GM21360 (cell line): ENCODE measurements around the gene CREG2.
"Not testable (repeated sequence)": the region's sequence is repeated elsewhere in the genome, so short reads cannot be mapped to it uniquely, and the experiment has no call there.

Experiments
- ATAC-seq: cut with Tn5 transposase; IDR thresholded peaks from one replicate; pipeline ENCODE4 v1.9.1; 2021; ENCODE audit warnings: mild to moderate bottlenecking, moderate library complexity; ENCODE audit not compliant: unreplicated experiment

CREG2 gene

DNA sequence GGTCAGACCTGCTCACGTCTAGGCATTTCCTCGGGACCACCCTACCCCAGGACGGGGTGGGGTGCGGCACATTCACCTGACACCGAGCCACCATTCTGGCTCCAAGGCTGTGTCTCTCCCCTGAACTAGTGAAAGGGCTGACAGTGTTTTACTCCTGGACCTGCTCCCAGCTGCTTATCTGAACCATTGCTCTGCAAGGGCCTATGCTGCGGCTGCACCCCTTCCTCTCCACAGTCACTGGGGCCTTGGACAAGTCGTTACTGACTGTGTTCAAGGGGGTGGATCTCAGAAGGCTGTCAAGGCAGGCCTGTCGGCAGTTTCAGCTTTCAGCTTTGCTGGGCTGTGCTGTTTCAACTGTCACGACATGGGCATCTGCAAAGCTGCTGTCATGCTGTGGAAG lies 11.7 kb downstream of the CREG2 start:
- ATAC-seq, result no peak

DNA sequence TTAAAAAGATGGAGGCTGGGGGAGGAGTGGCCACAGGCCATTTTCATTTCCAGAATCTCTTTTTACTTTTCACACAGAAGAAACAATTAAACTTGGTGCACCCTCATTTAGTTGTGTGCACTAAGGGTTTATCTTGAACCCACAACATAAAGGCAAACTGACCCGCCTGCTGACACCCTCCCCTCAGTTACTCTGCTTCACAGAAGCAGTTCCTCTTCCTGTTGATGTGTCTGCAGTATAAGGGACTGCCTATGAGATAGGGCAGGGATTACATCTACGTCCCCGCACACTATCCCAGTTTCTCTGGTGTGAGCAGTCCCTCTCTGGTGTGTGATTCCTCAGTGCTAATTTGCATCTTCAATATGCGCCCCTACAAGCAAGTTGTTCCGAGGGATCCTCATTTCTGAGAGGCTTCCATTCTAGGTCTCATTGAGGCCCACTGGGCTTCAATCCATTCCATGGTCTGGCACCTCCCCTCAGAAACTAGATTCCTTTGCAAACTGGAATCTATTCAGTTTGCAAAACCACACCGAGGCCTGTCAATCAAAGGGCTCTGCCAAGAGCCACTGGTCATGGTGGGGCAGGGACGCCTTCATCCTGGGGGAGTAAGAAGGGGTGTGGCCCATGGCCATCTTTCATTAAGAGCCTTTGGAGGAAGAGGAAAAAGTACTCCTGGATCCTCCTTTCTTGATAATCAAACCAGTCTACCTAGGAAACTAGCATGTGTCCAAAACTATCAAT lies 12.3 kb downstream of the CREG2 start:
- ATAC-seq, result no peak

DNA sequence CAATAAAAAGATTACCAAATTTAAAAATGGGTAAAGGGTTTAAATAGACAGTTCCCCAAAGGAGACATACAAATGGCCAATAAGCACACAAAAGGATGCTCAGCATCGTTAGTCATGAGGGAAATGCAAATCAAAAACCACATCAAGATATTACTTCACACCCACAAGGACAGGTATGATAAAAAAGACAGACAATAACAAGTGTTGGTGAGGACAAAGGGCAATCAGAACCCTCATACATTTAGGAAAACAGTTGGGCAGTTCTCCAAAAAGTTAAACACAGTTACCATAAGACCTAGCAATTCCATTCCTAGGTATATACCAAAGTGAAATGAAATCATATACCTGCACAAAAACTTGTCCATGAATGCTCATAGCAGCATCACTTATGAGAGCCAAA lies 14.5 kb downstream of the CREG2 start:
- ATAC-seq, result no peak

DNA sequence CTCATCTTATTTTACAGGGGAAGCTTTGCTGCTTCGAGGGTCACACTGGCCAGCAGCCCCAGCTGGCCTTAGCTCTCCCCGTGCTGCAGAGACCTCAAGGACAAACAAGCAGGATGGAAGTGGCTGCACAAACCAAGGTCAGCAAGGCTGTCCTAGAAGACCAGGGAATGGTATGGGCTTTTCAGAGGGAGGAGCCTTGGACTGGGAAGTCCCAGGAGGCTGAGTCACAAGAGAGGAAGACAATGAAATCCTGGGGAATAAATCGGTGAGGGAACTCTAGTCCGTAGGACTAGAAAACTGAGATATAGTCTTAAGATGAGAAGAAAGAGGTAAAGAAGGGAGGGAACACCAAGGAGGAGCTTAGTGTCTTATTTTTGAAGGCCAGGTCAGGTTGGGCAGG lies 15.7 kb downstream of the CREG2 start:
- no peak for ATAC-seq

DNA sequence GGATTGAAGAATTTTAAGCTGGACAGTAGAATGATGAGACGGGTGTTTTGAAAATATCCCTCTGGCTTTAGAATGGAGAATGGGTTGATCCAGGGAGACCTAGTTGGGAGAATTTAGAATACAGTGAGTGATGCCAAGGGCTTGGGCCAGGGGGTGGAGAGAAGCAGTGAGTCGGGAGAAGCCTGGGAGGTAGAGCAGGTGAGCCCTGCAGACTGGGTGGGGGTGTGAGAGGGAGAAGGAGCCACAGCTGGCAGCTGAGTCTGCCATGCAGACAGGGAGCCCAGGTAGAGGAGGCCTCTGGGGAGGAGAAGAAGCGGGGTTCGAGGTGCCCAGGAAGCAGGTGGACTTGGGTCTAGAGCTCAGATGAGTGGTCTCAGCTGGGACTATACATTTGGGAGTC lies 18.2 kb downstream of the CREG2 start:
- ATAC-seq, result no peak

DNA sequence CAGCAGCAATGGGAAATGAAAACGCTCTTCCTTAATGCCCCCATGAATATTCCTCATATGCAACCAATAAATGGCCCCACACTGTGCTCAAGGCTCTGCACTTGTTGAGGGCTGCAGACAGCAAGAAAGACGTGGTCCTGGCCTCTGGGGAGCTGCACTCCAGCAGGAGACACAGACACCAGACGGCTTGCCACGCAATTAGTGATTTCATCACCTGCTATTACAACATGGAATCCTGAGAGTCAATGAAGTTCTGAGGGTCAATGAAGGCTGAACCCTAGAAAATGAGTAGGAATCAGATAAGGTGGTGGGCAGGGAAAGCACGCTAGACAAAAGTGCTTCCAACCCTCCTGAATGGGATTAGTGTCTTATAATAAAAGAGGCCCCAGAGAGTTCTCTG lies 18.9 kb downstream of the CREG2 start:
- no peak for ATAC-seq

DNA sequence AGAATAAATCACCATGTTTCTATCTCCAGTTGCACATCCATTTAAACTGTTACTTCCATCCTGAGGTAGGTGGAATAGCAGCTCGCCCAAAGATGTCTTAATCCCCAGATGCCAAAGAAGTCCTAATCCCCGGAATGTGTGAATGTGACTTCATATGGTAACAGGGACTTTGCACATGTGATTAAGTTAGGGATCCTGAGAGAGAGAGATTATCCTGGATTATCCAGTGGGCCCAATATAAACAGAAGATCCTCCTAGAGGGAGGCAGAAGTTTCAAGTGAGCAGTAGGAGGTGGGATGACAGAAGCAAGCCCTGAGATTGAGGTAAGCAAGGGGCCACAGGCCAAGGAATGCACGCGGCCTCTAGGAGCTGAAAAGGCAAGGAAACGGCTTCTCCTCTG lies 19.8 kb downstream of the CREG2 start:
- no peak for ATAC-seq

DNA sequence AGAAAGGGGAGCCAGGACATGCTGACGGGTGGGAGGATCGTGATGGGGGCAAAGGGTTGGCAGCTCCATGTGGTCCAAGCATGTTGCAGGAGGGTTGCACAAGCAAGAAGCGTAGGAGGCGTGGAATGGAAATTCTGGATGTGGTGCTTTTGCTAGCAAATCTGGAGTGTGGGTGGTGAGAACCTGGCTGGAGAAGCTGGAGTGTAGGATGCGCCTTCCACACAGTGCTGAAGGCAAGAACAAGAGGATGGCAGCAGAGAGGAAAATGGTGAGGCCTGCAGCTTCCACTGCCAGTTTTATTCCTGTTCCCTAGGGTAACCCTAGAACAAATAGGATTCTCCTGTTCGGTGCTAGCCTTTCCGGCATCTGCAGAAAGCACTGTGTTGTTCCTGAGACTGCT lies 22.4 kb downstream of the CREG2 start:
- no peak for ATAC-seq

DNA sequence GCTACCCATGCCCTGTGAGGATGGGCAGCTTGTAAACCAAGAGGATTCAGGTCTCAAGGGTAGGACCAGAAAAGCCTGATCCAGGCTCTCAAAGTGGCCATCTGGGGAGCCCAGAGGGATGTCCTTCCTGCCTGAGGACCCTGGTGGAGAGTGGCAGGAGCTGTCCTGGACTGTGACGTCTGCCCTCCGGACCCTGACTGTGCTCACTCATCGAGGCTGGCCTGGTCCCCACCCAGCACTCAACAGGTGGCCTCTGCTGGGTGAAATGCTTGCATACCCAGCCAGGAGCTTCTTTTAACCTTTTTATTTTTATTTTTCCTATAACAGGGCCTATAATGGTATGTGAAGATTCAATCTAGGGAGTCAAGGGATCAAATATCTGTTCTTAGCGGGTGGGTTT lies 24.5 kb downstream of the CREG2 start:
- no peak for ATAC-seq

DNA sequence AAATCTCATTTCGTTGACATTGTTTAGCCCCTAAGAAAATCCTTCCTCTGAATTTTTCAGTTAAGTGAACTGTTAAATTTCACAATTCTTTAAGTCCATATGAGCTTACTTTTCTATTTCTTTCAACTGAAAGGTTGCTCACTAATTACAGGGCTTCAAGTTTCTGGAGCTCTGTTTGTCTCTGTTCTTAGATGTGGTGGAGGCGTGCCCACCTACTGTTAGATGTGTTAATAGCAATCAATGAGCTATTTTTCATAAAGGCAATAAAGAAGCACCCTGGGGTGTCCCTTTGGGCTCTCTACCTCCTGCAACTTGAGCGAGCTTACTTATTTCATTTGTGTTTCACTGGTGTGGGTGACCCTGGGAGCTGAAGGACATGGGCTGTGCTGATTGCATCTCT lies 25.0 kb downstream of the CREG2 start:
- no peak for ATAC-seq

DNA sequence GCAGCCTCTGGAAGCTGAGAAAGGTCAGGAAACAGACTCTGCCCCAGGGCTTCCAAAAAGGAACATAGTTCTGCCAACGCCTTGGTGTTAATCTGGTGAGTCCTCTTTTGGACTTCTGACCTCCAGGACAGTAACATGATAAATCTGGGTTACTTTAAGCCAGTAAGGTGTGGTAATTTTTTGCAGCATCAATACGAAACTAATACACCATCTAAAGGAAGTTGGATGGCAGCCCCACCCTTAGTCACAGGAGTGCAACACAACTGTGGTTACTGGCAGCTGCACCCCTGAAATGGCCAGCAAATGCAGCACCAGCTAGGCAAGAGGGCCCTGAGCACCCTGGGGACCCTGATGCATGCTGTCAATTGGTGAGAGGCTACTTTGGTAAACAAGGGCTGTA lies 25.8 kb downstream of the CREG2 start:
- ATAC-seq, result no peak

DNA sequence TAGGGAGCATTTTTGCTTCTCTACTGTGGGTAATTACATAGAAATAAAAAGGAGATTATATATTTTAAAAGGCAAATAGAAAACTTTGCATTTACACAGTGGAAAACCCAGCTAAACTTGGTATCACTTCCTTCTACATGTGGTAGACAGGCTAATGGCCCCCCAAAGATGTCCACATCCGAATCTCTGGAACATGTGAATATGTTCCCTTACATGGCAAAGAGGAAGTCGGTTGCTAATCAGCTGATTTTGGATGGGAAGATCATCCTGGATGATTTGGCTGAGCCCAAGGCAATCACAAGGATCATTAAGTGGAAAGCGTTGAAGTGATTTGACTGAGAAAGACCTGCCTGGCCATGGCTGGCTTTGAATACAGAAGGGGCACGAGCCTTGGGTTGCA lies 26.2 kb downstream of the CREG2 start:
- ATAC-seq, result no peak

DNA sequence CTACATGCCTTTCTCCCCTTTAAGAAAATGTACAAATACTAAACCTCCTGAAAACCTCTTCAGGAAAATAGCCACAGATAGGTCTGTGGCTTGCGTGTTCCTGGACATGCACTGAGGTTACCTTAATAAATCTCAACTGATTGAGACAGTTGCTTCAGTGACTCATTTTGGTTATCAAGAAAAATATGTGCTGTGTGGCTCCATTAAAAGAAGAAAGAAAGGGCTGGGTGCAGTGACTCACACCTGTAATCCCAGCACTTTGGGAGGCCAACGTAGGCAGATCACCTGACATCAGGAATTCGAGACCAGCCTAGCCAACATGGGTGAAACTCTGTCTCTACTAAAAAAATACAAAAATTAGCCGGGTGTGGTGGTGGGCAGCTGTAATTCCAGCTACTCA lies 27.1 kb downstream of the CREG2 start:
- no peak for ATAC-seq

DNA sequence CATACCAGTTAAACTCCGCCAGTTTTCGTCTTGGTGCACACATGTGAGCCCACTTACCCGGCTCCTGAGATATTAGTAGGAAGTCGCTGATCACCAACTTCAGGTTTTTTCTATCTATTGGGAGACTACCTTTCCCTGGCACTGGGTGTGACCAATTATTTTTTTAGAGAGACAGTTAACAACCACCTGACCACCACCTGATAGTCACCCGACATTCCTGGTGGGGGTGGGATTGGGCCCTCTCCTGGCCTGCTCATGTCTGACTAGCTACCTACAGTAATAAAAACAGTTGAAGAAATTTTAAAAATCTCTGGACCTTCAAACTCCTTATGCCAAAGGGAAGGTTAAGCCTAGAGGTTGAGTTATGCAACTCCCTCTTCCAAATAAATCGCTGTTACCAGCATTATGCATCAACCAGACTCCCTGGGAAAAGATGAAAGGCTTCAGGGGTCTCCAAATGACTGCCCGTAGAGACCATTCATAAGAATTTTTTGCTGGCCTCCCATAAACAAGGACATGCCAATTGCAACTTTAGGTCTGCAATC lies 27.8 kb downstream of the CREG2 start:
- ATAC-seq, result no peak

DNA sequence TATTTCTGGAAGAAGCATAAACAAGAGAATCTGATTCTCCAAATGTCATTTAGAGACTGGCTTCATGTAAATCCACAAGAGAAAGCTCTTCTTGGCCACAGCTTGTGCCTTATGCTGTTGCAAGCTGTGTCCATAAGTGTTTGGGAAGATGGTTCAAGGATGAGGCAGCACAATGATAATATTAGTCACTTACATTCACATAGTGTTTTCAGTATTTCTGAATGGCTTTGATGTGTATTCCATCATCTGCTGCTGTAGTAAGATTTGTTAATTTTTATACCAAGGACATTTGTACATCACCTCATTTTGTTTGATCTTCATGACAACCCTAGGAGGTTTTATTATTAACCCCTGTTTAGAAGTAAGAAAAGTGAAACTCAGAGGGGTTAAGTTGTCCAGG lies 29.9 kb downstream of the CREG2 start:
- ATAC-seq, result no peak

DNA sequence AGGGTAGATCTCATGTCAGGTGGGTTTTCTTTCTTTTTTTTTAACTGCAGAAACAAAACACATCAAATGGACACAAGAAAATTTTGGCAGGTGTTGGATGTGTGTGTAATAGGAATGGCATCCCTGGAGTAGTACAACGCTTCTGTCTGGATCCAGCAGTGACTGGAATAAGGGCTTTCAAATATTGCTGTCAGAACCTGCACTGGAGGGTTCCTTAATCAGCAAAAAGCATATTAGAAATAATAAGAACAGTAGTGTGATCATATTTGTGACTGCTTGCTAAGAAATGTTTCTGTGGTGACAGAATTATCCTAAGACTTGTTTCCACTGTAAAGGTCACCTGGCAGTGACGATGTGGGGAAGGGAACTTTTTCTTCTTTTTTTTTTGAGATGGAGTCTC lies 30.8 kb downstream of the CREG2 start:
- ATAC-seq, result no peak

DNA sequence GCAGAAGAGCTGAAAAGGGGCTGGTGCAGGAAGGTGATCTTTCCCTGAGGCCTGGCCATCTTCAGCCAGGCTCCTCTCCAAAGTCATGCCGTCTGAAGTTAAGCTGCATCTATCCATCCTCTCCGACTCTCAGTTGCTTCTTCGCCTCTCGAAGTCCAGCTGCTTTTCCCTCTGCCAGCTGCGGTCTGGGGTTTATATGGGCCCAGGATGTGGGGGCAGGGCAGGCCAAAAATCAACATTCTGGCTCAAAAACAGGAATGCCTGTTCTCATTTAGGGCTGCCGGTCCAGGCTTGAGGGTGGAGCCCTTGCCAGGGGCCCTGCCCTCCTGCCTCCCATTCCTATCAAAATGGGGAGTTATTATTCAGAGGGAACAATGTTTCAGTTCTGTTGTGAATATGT lies 31.2 kb downstream of the CREG2 start:
- no peak for ATAC-seq

DNA sequence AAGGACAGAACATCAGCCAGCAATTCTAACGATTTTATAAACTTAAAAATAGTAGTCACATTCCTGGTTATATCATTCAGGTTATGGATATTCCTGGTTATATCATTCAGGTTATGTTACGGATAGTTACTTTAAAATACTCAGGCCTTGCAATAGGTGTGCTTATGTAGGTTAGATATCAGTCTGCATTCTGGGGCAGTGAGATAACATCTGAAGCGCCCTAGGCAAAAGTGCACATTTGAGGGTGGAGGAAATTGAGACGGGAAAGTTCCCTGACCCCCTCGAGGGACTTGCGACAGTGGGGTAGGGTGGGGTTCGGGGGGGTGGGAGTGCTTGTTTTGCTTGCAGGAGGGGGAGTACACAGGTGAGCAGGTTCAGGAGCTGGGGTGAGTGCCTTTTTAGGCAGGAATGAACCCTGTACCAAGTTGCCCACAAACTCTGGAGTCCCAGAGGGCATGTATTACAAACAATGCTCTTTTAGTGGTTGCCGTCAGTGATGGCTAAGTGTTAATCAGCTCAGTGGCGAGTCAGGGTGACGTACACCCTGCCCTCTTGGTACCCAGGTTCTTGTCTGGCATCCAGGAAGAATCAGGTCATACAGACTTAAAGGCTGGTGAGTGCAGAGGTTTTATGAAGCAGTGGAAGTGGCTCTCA lies 31.8 kb downstream of the CREG2 start:
- no peak for ATAC-seq

DNA sequence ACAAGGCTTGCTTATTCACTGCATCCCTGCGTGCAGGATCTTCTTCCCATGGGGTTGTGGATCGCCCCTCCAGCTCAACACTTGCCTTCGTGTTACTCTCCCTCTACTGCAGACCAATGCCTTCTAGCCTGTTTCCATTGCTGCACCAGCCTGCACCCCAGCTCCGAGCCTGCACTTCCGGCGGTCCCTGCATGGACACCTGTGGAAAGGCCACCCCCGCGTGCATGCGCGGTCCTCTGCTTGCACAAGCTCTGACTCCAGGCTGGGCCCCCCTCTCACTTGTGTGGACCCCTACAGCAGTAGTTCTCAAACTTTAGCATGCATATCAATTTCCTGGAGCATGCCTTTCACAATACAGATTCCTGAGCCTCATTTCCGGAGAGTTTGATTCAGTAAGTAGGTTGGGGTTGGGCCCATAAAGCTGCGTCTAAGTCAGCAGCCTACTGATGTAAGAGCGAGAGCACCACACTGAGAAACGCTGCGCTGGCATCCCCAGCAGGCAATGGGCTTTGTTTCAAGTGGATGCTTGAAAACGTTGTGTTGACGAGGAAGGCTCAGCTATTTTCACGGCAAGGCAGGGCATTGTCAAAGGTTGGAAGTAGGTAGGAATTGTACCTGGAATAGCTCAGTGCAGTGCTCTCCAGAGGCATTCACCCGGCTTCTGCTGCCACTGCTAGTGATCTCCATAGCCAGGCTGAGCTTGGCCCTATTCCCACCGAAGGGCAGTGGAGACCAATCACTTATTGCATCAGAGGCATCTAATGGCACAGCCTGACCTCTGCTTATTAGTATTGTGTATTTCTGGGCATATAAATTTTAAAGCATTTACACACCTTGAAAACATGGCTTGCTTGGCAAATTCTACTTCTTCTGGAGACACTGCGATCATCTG lies 32.6 kb downstream of the CREG2 start:
- ATAC-seq, result no peak

DNA sequence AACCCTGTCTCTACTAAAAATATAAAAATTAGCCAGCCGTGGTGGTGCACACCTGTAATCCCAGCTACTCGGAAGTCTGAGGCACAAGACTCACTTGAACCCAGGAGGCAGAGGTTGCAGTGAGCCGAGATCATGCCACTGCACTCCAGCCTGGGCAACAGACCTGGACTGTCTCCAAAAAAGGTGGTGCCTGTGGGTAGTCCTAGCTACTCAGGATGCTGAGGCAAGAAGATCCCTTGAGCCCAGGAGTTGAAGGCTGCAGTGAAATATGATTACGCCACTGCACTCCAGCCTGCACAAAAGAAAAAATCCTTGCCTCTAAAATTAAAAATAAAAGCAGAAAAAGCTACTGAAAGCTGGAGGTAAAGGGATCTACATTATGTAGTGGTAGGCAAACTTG lies 34.7 kb downstream of the CREG2 start:
- not testable (repeated sequence) for ATAC-seq

DNA sequence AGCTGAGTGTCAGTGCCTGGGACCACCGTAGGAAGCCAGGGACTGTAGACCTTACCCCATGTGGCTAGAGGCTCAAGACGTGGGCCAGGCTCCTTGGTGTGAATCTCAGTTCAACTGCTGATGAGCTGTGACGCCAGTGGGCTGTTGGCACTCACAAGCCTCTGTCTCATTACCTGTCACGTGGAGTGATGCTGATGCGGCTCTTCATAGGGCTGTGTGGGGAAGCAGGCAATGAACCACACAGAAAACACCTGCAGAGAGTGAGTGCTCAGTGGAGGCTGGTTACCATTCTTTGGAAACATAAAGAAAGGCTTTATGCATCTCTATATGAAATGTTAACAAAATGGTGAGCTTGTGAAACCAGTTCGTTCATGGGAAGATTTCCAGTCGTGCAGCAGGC lies 36.1 kb downstream of the CREG2 start:
- no peak for ATAC-seq
